ENCODE results near the gene TCF7. TPM values are rescaled to one million over a fixed set of nuclear protein-coding genes. Genes with fewer than 3 reads are reported as not detected.

The TCF7 gene
- total RNA-seq, 1 donor from 2014 or later: 0.55 TPM

DNA sequence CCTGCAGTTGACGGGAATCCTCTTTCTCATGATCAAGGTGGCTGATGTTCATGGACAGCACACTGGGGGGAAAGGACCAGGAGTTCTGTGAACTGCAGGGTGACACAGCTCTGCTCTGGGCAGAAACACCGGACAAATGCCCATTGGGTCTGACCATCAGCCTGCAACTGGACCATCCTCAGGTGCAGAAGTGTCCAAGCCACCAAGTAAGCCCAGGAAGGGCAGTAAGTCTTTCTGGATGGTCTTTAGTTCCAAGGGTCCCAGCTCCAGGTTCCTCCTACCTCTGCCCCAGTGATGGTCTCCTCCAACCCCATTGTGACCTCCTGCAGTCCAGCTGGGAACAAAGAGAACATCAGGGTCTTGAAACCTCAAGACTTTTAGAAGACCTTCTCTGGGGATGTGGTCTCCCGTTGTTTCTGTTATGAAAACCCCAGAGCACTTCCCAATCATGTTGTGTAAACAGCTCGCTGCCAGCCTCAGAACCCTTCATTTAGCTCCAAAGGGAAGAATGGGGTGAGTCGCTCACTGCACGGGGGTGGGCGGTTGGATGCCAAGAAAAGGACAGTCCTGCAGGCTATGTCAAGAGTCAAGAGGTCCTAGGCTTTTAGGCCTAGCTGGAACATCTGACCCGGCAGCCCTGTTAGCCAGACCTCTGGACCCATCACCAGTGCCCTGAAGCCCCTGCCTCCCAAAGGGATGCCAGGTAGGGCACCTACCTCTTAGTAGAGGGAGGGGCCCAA lies 41.8 kb upstream of the TCF7 start:
- H3K4me1 Mint-ChIP-seq (ENCODE audit: low read depth): peaks cover 3% of the 10 kb centered on the region
- no peaks in the 10 kb centered on the region for H3K36me3 Mint-ChIP-seq (ENCODE audit: low read depth)
- no peaks in the 10 kb centered on the region for H3K9me3 Mint-ChIP-seq (ENCODE audit: low read depth)
- H3K4me3 Mint-ChIP-seq (ENCODE audit: unreplicated experiment): no peak overlapping the region
- H3K27ac Mint-ChIP-seq (ENCODE audit: unreplicated experiment): no peak overlapping the region
- H3K27me3 Mint-ChIP-seq (ENCODE audit: low read depth): peaks cover 16% of the 10 kb centered on the region
- DNase-seq (ENCODE audit: low spot score): peak; percentile 66
- TF ChIP-seq, protein P1, sequence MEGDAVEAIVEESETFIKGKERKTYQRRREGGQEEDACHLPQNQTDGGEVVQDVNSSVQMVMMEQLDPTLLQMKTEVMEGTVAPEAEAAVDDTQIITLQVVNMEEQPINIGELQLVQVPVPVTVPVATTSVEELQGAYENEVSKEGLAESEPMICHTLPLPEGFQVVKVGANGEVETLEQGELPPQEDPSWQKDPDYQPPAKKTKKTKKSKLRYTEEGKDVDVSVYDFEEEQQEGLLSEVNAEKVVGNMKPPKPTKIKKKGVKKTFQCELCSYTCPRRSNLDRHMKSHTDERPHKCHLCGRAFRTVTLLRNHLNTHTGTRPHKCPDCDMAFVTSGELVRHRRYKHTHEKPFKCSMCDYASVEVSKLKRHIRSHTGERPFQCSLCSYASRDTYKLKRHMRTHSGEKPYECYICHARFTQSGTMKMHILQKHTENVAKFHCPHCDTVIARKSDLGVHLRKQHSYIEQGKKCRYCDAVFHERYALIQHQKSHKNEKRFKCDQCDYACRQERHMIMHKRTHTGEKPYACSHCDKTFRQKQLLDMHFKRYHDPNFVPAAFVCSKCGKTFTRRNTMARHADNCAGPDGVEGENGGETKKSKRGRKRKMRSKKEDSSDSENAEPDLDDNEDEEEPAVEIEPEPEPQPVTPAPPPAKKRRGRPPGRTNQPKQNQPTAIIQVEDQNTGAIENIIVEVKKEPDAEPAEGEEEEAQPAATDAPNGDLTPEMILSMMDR (IDR thresholded peaks at IDR 0.05): no peak

DNA sequence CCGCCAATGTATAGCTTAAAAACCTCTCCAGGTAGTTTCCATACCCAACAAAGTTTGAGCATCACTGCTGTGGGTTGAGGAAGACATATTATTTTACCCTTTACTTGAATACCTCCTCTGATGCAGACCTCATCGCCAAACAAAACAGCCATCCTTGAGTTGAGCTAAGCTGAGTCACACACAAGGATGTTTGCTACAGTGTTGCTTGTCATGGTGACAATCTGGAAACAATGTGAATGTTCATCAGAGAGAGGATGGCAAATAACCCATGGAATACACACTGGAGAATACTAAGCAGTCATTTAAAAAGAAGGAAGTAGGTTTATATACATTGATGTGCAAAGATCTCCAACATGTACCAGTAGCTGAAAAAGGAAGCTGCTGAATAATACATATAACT lies 41.1 kb upstream of the TCF7 start:
- H3K27ac Mint-ChIP-seq (ENCODE audit: unreplicated experiment): no peak overlapping the region

DNA sequence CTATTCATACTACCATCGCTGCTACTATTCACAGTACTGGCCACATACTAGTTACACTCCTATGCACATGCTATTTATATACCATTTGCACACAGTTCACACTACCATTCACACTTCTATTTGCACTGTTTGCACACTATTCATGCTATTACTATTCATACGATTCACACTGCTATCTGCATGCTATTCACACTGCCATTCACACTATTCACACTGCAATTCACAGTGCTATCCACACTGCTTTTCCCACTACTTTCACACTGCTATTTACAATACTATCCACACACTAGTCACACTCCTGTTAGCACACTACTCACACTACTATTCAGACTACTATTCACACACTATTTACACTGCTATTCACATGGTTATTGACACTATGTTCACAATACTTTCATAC lies 39.4 kb upstream of the TCF7 start:
- peaks cover 2% of the 10 kb centered on the region for H3K27me3 Mint-ChIP-seq (ENCODE audit: low read depth)
- no peak overlapping the region for H3K4me3 Mint-ChIP-seq (ENCODE audit: unreplicated experiment)
- H3K4me1 Mint-ChIP-seq (ENCODE audit: low read depth): peaks cover 3% of the 10 kb centered on the region
- no peak overlapping the region for H3K27ac Mint-ChIP-seq (ENCODE audit: unreplicated experiment)
- TF ChIP-seq, protein P1 (IDR thresholded peaks at IDR 0.05): no peak
- H3K36me3 Mint-ChIP-seq (ENCODE audit: low read depth): no peaks in the 10 kb centered on the region
- no peak for DNase-seq (ENCODE audit: low spot score)
- H3K9me3 Mint-ChIP-seq (ENCODE audit: low read depth): no peaks in the 10 kb centered on the region

More for the DNA sequence above, 41.1 kb upstream of the TCF7 start:
- Mint-ChIP-seq H3K27me3 (ENCODE audit: low read depth) (peaks cover 11% of the 10 kb centered on the region), H3K36me3 (ENCODE audit: low read depth) (no peaks in the 10 kb centered on the region), H3K4me1 (ENCODE audit: low read depth) (peaks cover 3% of the 10 kb centered on the region), H3K9me3 (ENCODE audit: low read depth) (no peaks in the 10 kb centered on the region), H3K4me3 (ENCODE audit: unreplicated experiment) (no peak overlapping the region)
- TF ChIP-seq, protein P1 (IDR thresholded peaks at IDR 0.05): no peak
- DNase-seq (ENCODE audit: low spot score): no peak

DNA sequence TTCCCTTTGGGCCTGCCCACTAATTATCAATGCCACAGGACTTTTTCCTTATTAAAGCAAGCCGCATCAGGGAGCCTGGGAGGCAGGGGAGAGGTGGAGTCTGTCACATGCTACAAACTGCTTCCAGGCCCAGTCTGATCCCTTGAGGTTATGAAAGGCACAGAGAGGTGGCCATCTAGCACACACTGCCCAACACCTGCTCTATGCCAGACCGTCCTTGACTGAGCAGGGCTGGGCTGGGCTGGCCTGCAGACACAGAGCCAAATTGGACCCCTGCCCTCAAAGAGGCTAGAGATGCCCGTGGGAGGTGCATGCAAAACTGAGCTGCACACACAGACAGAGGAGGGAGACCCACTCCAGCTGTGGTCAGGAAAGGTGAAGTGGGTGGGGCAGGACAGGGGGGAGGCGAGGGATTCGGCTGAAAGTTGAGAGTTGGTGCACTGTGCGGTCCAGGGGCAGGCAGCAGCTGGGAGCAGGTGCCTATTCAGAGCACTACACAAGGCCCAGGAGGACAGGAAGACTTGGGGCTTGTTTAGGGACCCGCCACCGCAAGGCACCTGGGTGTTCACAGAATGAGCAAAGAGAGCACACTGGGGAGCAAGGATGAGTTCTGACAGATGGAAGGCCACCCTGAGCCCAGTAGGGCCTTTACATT lies 36.4 kb upstream of the TCF7 start:
- Mint-ChIP-seq H3K4me3 (ENCODE audit: unreplicated experiment) (no peak overlapping the region), H3K27ac (ENCODE audit: unreplicated experiment) (no peak overlapping the region), H3K27me3 (ENCODE audit: low read depth) (no peaks in the 10 kb centered on the region), H3K9me3 (ENCODE audit: low read depth) (peaks cover 3% of the 10 kb centered on the region), H3K36me3 (ENCODE audit: low read depth) (no peaks in the 10 kb centered on the region), H3K4me1 (ENCODE audit: low read depth) (no peaks in the 10 kb centered on the region)
- DNase-seq (ENCODE audit: low spot score): peak; percentile 60
- TF ChIP-seq, protein P1 (IDR thresholded peaks at IDR 0.05): no peak

- peaks cover 6% of the 10 kb centered on the region for H3K4me1 Mint-ChIP-seq (ENCODE audit: low read depth)
- H3K4me3 Mint-ChIP-seq (ENCODE audit: unreplicated experiment): no peak overlapping the region
- H3K9me3 Mint-ChIP-seq (ENCODE audit: low read depth): peaks cover 3% of the 10 kb centered on the region
- H3K36me3 Mint-ChIP-seq (ENCODE audit: low read depth): no peaks in the 10 kb centered on the region
- TF ChIP-seq, protein P1 (IDR thresholded peaks at IDR 0.05): no peak
- no peak overlapping the region for H3K27ac Mint-ChIP-seq (ENCODE audit: unreplicated experiment)
- no peaks in the 10 kb centered on the region for H3K27me3 Mint-ChIP-seq (ENCODE audit: low read depth)
- peak; percentile 55 for DNase-seq (ENCODE audit: low spot score)
These were observed 34.5 kb upstream of the TCF7 start for GRCh38 chr5:134079748-134080581.
